CD4-positive, alpha-beta T cell treated with Interleukin-17A for 1 hour (primary cell): ENCODE data around the gene RALGPS1.

Experiments used
- DNase-seq: peaks from one replicate; pipeline ENCODE4 v3.0.0-alpha.2; 2020

The RALGPS1 gene

GRCh38 chr9:127128341-127129072 lies 213.9 kb downstream of the RALGPS1 start:
- DNase-seq: no peak

- no peak for DNase-seq
Measured at GRCh38 chr9:127129073-127129717, 214.6 kb downstream of the RALGPS1 start.

- DNase-seq: no peak
Measured at GRCh38 chr9:127129718-127130085, 215.1 kb downstream of the RALGPS1 start.

- no peak for DNase-seq
Measured at GRCh38 chr9:127130235-127130634, 215.7 kb downstream of the RALGPS1 start.

- no peak for DNase-seq
Measured at GRCh38 chr9:127130661-127131538, 216.3 kb downstream of the RALGPS1 start.

- no peak for DNase-seq
Measured at GRCh38 chr9:127131871-127132270, 217.3 kb downstream of the RALGPS1 start.

- no peak for DNase-seq
Measured at GRCh38 chr9:127132375-127132774, 217.8 kb downstream of the RALGPS1 start.

GRCh38 chr9:127132921-127133647 lies 218.5 kb downstream of the RALGPS1 start:
- no peak for DNase-seq

GRCh38 chr9:127133739-127134167 lies 219.2 kb downstream of the RALGPS1 start:
- DNase-seq: no peak

GRCh38 chr9:127135056-127135745 lies 220.6 kb downstream of the RALGPS1 start:
- DNase-seq: no peak

GRCh38 chr9:127136081-127136879 lies 221.7 kb downstream of the RALGPS1 start:
- no peak for DNase-seq

GRCh38 chr9:127136880-127137639 lies 222.5 kb downstream of the RALGPS1 start:
- no peak for DNase-seq

- DNase-seq: no peak
Measured at GRCh38 chr9:127137640-127138360, 223.2 kb downstream of the RALGPS1 start.

- DNase-seq: no peak
Measured at GRCh38 chr9:127138444-127138843, 223.9 kb downstream of the RALGPS1 start.

- no peak for DNase-seq
Measured at GRCh38 chr9:127139071-127139731, 224.6 kb downstream of the RALGPS1 start.

GRCh38 chr9:127139775-127140174 lies 225.2 kb downstream of the RALGPS1 start:
- no peak for DNase-seq

- no peak for DNase-seq
Measured at GRCh38 chr9:127140181-127140580, 225.6 kb downstream of the RALGPS1 start.

GRCh38 chr9:127140842-127141675 lies 226.5 kb downstream of the RALGPS1 start:
- no peak for DNase-seq
